Measurements from ENCODE around the gene CATSPER1.

DNA sequence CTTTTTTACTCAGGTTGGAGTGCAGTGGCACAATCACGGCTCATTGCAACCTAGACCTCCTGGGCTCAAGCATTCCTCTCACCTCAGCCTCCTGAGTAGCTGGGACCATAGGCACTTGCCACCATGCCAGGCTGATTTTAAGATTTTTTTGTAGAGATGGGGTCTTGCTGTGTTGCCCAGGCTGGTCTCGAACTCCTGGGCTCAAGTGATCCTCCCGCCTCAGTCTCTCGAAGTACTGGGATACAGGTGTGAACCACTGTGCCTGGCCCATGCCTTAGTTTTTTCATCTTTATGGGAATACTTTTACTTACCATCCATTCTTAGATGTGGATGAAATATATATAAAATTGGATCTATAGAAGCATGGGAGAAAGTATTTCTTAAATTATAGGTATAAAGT, 49.0 kb upstream of the CATSPER1 start:
- no peak for TF ChIP-seq NRF1 (IDR thresholded peaks at IDR 0.05; ENCODE audit: low read depth, low read length)
- no peak for TF ChIP-seq CREB1 (IDR thresholded peaks at IDR 0.05)
- TF ChIP-seq MAFK (IDR thresholded peaks at IDR 0.05; ENCODE audit: low read depth, low read length), result no peak
- TF ChIP-seq RFX5 (IDR thresholded peaks at IDR 0.05; ENCODE audit: borderline replicate concordance, low read depth, low read length), result no peak
- TF ChIP-seq, protein P1, sequence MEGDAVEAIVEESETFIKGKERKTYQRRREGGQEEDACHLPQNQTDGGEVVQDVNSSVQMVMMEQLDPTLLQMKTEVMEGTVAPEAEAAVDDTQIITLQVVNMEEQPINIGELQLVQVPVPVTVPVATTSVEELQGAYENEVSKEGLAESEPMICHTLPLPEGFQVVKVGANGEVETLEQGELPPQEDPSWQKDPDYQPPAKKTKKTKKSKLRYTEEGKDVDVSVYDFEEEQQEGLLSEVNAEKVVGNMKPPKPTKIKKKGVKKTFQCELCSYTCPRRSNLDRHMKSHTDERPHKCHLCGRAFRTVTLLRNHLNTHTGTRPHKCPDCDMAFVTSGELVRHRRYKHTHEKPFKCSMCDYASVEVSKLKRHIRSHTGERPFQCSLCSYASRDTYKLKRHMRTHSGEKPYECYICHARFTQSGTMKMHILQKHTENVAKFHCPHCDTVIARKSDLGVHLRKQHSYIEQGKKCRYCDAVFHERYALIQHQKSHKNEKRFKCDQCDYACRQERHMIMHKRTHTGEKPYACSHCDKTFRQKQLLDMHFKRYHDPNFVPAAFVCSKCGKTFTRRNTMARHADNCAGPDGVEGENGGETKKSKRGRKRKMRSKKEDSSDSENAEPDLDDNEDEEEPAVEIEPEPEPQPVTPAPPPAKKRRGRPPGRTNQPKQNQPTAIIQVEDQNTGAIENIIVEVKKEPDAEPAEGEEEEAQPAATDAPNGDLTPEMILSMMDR (IDR thresholded peaks at IDR 0.05; ENCODE audit: control extremely low read depth in 1 of 3, insufficient read depth in 1 of 3, low read depth in 1 of 3, low read length in 3 of 3), result no peak
- no peak for TF ChIP-seq JUN (IDR thresholded peaks at IDR 0.05; ENCODE audit: low read depth, low read length)
- no peak for TF ChIP-seq TBP (IDR thresholded peaks at IDR 0.05; ENCODE audit: low read depth, low read length)
- TF ChIP-seq POLR2A (IDR thresholded peaks at IDR 0.05; ENCODE audit: control extremely low read depth in 1 of 2, low read depth in 2 of 2, low read length in 2 of 2), result no peak
- TF ChIP-seq CEBPB (IDR thresholded peaks at IDR 0.05; ENCODE audit: low read depth, low read length), result no peak
- no peak for TF ChIP-seq SP2 (IDR thresholded peaks at IDR 0.05; ENCODE audit: low read length)
- TF ChIP-seq CHD2 (IDR thresholded peaks at IDR 0.05; ENCODE audit: low read length), result no peak
- no peak for TF ChIP-seq SP1 (IDR thresholded peaks at IDR 0.05; ENCODE audit: low read depth, low read length)
- TF ChIP-seq POLR2AphosphoS5 (IDR thresholded peaks at IDR 0.05; ENCODE audit: low read depth, low read length), result no peak
- no peak for TF ChIP-seq KDM5A (IDR thresholded peaks at IDR 0.05; ENCODE audit: low read length)
